HL-60 (cell line): Measurements from ENCODE around the gene PEX11B.

Experiments
- DNase-seq, 2 experiments: peaks; one replicate each; pipeline ENCODE4 v3.0.0-alpha.2; 2010 to 2020; ENCODE audit warnings: low read depth in 1 of 2, low spot score in 1 of 2
- H3K27ac ChIP-seq: fragments of 250-450 bp; sonication (Bioruptor Pico); replicated peaks from 2 replicates; pipeline ENCODE4 v1.5.1; 2020; ENCODE audit warnings: mild to moderate bottlenecking, moderate library complexity
- H3K27me3 ChIP-seq: fragments of 250-450 bp; sonication (Bioruptor Pico); 2 replicates; pipeline ENCODE4 v1.5.1; 2021; ENCODE audit warnings: mild to moderate bottlenecking, moderate library complexity; ENCODE audit not compliant: insufficient read depth, poor library complexity, severe bottlenecking
- H3K4me3 ChIP-seq: replicated peaks from 2 replicates; pipeline ENCODE4 v1.5.1; 2011; ENCODE audit warnings: mild to moderate bottlenecking, control low read depth, low read length; ENCODE audit not compliant: insufficient read depth
- CTCF ChIP-seq: IDR thresholded peaks from one replicate; pipeline ENCODE4 v1.5.1; 2011; ENCODE audit warnings: low read length, control low read depth, inconsistent platforms; ENCODE audit not compliant: insufficient read depth
- GABPA ChIP-seq: IDR thresholded peaks from 2 replicates; pipeline ENCODE4 v1.6.1; 2012; ENCODE audit warnings: low read depth
- POLR2AphosphoS5 ChIP-seq: IDR thresholded peaks from 2 replicates; pipeline ENCODE4 v1.6.1; 2012; ENCODE audit warnings: low read depth
- SPI1 ChIP-seq: IDR thresholded peaks from 2 replicates; pipeline ENCODE4 v1.6.1; 2012; ENCODE audit warnings: low read depth, mild to moderate bottlenecking, borderline replicate concordance
- TF ChIP-seq, protein P1 (sequence below): IDR thresholded peaks from 2 replicates; pipeline ENCODE4 v1.6.1; 2012; ENCODE audit warnings: low read depth; ENCODE audit not compliant: insufficient replicate concordance

PEX11B gene

DNA sequence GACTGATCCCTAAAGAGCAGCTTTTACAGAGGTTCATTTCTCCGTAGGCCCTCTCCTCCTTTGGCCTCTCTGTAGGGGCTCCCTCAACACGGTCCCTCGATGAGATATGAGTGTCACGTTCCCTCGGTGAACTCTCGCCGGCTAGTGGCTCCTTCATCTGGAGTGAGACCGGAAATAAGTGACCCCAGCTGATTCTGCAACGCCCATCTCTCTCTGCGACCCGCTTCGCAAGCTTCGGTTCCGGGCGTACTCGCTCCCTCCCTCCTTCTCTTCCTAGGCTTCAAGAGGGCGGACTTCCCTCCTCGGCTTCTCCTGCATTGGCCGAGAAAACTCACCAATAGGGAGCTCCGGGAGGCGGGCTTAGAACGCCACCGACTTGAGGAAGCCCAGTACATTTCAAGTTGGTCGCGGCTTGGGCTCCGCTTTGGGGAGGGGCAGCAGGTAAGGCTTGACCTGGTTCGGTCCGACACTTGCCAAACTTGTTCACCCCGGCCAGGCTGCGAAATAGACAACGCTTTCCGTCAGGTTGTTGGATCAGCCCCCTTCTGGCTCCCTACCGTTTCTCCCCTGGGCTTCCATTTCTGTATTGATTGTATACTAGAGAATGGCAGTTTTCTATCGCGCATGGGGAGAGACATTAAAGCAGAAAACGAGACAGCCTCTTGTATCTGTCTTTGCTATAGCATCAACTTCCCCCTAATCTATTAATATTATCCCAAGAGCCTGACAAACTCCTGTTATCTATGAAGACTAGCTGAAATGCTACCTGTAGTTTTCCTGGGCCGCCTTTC lies 46.0 kb upstream of the PEX11B start, which contains the start of the genes ANKRD34A and POLR3GL:
TSS of gene ANKRD34A (minus strand) at position 248 of the 791 bp plus-strand sequence. CDS start 2,816 bp downstream, outside the sequence.
TSS of gene POLR3GL (plus strand) at position 363 of the 791 bp plus-strand sequence. CDS start 10,176 bp downstream, outside the sequence.
- DNase-seq, result peak; percentile 95 to 97
- Histone ChIP-seq H3K27me3 (no peaks in the 10 kb centered on the region), H3K27ac (peak within 1 kb of the TSS; percentile 71), H3K4me3 (peak within 1 kb of the TSS; percentile 62)
- TF ChIP-seq SPI1, result peak; percentile 84
- TF ChIP-seq GABPA, result no peak
- TF ChIP-seq, protein P1, sequence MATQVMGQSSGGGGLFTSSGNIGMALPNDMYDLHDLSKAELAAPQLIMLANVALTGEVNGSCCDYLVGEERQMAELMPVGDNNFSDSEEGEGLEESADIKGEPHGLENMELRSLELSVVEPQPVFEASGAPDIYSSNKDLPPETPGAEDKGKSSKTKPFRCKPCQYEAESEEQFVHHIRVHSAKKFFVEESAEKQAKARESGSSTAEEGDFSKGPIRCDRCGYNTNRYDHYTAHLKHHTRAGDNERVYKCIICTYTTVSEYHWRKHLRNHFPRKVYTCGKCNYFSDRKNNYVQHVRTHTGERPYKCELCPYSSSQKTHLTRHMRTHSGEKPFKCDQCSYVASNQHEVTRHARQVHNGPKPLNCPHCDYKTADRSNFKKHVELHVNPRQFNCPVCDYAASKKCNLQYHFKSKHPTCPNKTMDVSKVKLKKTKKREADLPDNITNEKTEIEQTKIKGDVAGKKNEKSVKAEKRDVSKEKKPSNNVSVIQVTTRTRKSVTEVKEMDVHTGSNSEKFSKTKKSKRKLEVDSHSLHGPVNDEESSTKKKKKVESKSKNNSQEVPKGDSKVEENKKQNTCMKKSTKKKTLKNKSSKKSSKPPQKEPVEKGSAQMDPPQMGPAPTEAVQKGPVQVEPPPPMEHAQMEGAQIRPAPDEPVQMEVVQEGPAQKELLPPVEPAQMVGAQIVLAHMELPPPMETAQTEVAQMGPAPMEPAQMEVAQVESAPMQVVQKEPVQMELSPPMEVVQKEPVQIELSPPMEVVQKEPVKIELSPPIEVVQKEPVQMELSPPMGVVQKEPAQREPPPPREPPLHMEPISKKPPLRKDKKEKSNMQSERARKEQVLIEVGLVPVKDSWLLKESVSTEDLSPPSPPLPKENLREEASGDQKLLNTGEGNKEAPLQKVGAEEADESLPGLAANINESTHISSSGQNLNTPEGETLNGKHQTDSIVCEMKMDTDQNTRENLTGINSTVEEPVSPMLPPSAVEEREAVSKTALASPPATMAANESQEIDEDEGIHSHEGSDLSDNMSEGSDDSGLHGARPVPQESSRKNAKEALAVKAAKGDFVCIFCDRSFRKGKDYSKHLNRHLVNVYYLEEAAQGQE, result peak; percentile 26
- TF ChIP-seq POLR2AphosphoS5, result peak; percentile 88
- no peak for TF ChIP-seq CTCF

DNA sequence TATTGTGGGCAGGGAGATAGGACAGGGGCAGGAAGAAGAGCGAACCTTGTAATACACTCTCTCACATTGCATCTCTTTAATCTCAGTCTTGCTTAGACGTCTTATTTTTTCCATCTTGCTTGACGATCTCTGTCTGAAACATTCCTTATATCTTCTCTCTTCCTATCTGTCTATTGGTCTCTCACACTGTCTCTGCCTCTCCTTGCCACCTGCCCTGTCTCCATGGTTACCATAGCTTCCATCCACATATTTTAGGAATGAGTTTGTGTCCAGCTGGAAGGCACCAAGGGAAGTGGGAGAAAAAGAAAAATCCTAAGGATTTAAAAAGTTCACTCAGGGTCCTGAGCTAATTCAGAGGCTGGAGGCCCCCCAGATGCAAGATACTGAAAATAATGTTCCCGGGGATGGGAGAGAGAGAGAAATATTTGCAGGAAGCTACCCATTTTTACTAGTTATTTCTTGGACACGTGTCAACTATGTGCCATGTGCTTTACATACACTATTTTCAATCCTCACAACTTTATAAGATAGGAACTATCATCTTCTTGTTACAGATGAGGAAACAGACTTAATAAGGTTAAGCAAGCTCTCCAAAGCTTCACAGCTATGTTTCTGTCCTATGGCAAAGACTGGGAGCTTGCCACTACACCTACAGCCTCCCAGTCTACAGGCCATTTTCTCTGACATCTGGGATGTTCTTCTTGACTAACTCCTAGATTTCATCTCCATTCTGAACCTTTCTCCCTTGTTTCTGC lies 44.9 kb upstream of the PEX11B start:
- Histone ChIP-seq H3K27ac (no peak overlapping the region), H3K4me3 (peak overlapping the region; percentile 62), H3K27me3 (no peaks in the 10 kb centered on the region)
- TF ChIP-seq POLR2AphosphoS5 (no peak), GABPA (no peak), CTCF (no peak), SPI1 (no peak)
- no peak for DNase-seq

DNA sequence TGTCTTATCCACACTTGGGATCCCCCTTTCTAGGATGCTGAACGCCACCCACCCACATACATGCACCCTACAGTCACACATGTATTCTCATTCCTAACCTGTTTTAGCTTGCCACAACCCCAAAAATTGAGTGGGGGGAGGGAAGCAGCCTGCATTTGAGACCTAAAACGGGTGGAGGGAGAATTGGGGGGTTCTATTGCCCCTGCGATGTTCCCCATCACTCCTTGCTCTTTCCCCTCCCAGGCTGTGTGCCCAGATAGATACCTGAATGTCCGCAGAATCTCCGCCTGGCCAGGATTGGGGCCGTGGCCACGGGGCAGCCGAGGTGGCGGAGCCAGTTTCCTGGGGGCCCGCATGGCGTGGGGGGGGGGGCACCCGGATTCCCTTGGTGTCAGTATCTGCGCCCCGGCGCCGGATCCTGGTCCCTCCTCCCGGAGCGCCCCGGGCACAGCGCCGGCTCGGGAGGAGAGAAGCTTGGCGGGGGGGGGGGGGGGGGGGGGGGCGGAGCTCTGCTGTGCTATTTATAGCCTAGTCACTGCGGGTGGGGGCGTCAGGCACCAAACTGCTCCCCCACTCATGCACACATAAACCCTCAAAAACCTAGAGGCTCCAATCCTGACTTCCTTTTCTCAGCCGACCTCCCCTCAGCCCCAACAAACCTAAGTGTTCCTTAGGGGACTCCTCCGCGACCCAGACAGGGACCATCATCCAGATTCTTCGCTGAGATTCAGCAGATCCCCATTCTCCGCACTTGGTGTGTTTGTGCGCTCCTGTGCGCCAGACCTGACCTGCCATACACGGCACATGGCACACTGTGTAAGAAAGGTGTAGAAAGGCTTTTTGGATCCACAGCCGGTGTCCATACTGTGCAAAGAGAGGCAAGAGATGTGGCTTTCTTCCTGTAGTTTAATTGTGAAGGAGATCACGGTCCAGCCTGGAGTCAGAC lies 43.9 kb upstream of the PEX11B start:
- Histone ChIP-seq H3K27ac (no peak overlapping the region), H3K27me3 (no peaks in the 10 kb centered on the region)

More for the DNA sequence above, 43.9 kb upstream of the PEX11B start:
- H3K4me3 ChIP-seq, result peak overlapping the region; percentile 46
- DNase-seq, result no peak
- TF ChIP-seq, protein P1, result no peak
- TF ChIP-seq SPI1 (no peak), POLR2AphosphoS5 (no peak), GABPA (no peak), CTCF (no peak)
